Prostate gland (tissue), 2 donors: ENCODE results near the gene SUN2. TPM values are rescaled to one million over a fixed set of nuclear protein-coding genes. Genes with fewer than 3 reads are reported as not detected.
"Not testable (repeated sequence)": the region's sequence is repeated elsewhere in the genome, so short reads cannot be mapped to it uniquely, and the experiment has no call there.

Experiments
- DNase-seq: peaks from one replicate; pipeline ENCODE4 v3.0.0-alpha.2; 2019; ENCODE audit warnings: low spot score
- H3K27ac ChIP-seq, 2 donors: fragments of 200-600 bp; sonication (generic); 2 replicates each; pipeline ENCODE4 v1.5.1; 2017 to 2019
- H3K27me3 ChIP-seq: fragments of 200-600 bp; sonication (generic); replicated peaks from 2 replicates; pipeline ENCODE4 v1.5.1; 2019; ENCODE audit not compliant: insufficient read depth
- H3K36me3 ChIP-seq, 2 donors: fragments of 200-600 bp; sonication (generic); 1 replicate in 1 of 2; 2 replicates in 1 of 2; pipeline versions ENCODE4 v1.5.1 to v1.8.1; 2017 to 2019
- H3K4me1 ChIP-seq: fragments of 200-600 bp; sonication (generic); replicated peaks from 2 replicates; pipeline ENCODE4 v1.5.1; 2019
- H3K4me3 ChIP-seq, 2 donors: fragments of 200-600 bp; sonication (generic); 2 replicates each; pipeline ENCODE4 v1.5.1; 2017 to 2019
- H3K9me3 ChIP-seq: fragments of 200-600 bp; sonication (generic); 2 replicates; pipeline ENCODE4 v1.5.1; 2017
- POLR2A ChIP-seq: fragments of 450-650 bp; IDR thresholded peaks from one replicate; pipeline ENCODE4 v1.6.1; 2016; ENCODE audit warnings: antibody characterized with exemption, mild to moderate bottlenecking
- POLR2AphosphoS5 ChIP-seq: sonication (generic); formaldehyde crosslinking; IDR thresholded peaks from one replicate; pipeline ENCODE4 v1.6.1; 2017; ENCODE audit warnings: antibody characterized with exemption
- WGBS: methylation state at CpG from one replicate; pipeline ENCODE4 v1.1.5; 2018; 5-methylcytosine and 5-hydroxymethylcytosine counted together
- intact Hi-C: fragments of 100-400 bp; cut with DNase I; formaldehyde crosslinking; loops from one replicate; pipeline ENCODE4 v1.14.2; 2022
- total RNA-seq, 2 donors: library from RNA; depleted of rRNA; stranded (reverse); fragments of >200 nt; gene quantifications; one replicate each; pipeline ENCODE4 v1.1.0, GENCODE V29; 2016
- TF ChIP-seq, protein P1 (sequence below), 4 experiments: fragments of 200-600 bp in 2 of 4; fragments of 450-650 bp in 2 of 4; sonication (generic) in 2 of 4; IDR thresholded peaks; 1 replicate in 3 of 4; 2 replicates in 1 of 4; pipeline ENCODE4 v1.5.1; 2016 to 2019; ENCODE audit warnings: antibody characterized with exemption in 4 of 4, mild to moderate bottlenecking in 2 of 4, moderate library complexity in 2 of 4

Gene SUN2, protein sequence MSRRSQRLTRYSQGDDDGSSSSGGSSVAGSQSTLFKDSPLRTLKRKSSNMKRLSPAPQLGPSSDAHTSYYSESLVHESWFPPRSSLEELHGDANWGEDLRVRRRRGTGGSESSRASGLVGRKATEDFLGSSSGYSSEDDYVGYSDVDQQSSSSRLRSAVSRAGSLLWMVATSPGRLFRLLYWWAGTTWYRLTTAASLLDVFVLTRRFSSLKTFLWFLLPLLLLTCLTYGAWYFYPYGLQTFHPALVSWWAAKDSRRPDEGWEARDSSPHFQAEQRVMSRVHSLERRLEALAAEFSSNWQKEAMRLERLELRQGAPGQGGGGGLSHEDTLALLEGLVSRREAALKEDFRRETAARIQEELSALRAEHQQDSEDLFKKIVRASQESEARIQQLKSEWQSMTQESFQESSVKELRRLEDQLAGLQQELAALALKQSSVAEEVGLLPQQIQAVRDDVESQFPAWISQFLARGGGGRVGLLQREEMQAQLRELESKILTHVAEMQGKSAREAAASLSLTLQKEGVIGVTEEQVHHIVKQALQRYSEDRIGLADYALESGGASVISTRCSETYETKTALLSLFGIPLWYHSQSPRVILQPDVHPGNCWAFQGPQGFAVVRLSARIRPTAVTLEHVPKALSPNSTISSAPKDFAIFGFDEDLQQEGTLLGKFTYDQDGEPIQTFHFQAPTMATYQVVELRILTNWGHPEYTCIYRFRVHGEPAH
- total RNA-seq: 100 to 1,000 TPM; 401 to 445 TPM

DNA sequence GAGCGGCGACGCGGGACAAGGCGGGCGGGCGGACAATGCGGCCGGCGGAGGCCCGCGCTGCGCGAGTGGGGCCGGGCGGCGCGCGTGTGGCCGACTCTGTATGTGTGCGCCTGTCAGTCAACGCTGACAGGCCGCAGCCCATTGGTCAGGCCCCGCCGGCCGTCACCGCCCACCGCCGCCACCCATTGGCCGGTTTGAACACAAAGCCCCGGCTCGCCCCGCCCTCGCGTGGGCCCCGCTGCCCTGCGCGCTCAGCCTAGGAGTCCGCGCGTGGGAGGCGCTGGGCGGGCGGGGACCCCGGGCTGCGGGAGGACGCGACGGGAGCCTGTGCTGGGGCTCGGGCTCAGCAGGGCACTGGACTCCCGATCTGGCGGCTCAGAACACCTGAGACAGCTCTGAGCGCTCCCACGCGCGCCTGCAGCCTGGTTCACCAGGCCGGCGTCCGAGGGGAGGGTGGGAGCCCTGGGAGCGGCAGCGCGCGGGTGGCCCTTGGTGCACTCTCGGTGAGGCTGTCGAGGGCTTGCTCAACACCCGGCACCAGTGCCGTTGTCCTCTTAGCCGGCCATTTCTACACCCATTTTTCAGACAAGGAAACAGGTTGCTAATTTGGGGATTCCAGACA is at the start of gene SUN2:
Gene SUN2, minus strand, starts transcription at position 88 of the 622 bp plus-strand sequence. CDS start 3,370 bp downstream, outside the sequence.
- Histone ChIP-seq H3K27me3 (no peaks in the 10 kb centered on the region), H3K4me1 (peaks cover 20% of the 10 kb centered on the region), H3K9me3 (no peaks in the 10 kb centered on the region), H3K36me3 (peaks cover 0 to 2% of the 10 kb centered on the region in 2 donors), H3K4me3 (peak within 1 kb of the TSS; percentile 73 to 82), H3K27ac (peak within 1 kb of the TSS; percentile 97 to 99)
- DNase-seq: peak; percentile 95
- WGBS: under 1% methylated on average over 33 of the region's 68 CpGs
- TF ChIP-seq POLR2A (peak; percentile 80), POLR2AphosphoS5 (peak; percentile 78)
- TF ChIP-seq, protein P1, sequence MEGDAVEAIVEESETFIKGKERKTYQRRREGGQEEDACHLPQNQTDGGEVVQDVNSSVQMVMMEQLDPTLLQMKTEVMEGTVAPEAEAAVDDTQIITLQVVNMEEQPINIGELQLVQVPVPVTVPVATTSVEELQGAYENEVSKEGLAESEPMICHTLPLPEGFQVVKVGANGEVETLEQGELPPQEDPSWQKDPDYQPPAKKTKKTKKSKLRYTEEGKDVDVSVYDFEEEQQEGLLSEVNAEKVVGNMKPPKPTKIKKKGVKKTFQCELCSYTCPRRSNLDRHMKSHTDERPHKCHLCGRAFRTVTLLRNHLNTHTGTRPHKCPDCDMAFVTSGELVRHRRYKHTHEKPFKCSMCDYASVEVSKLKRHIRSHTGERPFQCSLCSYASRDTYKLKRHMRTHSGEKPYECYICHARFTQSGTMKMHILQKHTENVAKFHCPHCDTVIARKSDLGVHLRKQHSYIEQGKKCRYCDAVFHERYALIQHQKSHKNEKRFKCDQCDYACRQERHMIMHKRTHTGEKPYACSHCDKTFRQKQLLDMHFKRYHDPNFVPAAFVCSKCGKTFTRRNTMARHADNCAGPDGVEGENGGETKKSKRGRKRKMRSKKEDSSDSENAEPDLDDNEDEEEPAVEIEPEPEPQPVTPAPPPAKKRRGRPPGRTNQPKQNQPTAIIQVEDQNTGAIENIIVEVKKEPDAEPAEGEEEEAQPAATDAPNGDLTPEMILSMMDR (IDR thresholded peaks at IDR 0.05): no peak
- intact Hi-C loops: loop anchor here (2.0 to 10.0 kb wide), 3 partner anchors 36 to 559 kb away; partner anchors contain the start of genes DNAL4, GTPBP1 and RPL3

DNA sequence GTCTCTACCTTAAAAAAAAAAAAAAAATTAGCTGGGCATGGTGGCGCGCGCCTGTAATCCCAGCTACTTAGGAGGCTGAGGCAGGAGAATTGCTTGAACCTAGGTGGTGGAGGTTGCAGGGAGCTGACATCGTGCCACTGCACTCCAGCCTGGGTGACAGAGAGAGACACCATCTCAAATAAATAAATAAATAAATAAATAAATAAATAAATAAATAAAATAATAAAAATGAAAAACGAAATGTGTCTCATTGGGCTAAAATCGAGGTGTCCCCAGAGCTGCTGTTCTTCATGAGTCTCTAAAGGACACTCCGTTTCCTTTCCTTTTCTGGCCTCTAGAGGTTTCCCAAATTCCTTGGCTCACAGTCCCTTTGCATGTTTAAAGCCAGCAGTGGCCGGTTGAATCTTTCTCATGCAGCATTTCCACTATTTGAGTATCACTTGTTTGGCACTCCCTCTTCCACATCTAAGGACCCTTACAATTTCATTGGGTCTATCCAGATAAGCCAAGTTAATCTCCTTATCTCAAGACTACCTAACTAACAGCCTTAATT is 49.3 kb upstream of the SUN2 start:
- intact Hi-C loops, H3K27ac ChIP-seq, H3K27me3 ChIP-seq, DNase-seq, H3K4me3 ChIP-seq, H3K4me1 ChIP-seq, H3K9me3 ChIP-seq, H3K36me3 ChIP-seq: not testable (repeated sequence)
- WGBS: 83% methylated on average over 8 of the region's 8 CpGs

DNA sequence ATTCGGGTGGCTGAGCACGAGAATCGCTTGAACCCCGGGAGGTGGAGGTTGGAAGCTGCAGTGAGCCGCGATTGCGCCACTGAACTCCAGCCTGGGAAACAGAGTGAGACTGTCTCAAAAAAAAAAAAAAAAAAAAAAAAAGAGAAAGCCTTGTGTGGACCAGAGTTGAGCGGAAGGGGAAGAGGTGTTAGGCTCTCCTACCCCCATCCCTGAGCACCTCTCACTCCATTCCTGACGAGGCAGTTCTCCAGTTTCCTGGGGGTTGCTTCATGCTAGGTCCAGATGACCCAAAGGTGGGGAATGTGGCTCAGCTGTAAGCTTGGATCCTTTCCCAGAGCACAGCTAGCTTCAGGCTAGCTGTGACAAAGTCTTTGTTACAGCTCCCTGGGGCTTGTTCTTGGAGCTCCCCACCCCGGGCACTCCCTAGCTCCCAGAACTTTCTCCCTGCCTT is 46.9 kb upstream of the SUN2 start:
- Histone ChIP-seq H3K9me3 (no peaks in the 10 kb centered on the region), H3K27me3 (no peaks in the 10 kb centered on the region), H3K27ac (no peak overlapping the region), H3K4me3 (no peak overlapping the region), H3K4me1 (no peaks in the 10 kb centered on the region), H3K36me3 (no peaks in the 10 kb centered on the region)
- DNase-seq: peak; percentile 24
- intact Hi-C loops: no loop called here
- WGBS: 19% methylated on average over 10 of the region's 10 CpGs
- TF ChIP-seq POLR2AphosphoS5: no peak
- no peak for TF ChIP-seq POLR2A
- TF ChIP-seq, protein P1 (IDR thresholded peaks at IDR 0.05): no peak

DNA sequence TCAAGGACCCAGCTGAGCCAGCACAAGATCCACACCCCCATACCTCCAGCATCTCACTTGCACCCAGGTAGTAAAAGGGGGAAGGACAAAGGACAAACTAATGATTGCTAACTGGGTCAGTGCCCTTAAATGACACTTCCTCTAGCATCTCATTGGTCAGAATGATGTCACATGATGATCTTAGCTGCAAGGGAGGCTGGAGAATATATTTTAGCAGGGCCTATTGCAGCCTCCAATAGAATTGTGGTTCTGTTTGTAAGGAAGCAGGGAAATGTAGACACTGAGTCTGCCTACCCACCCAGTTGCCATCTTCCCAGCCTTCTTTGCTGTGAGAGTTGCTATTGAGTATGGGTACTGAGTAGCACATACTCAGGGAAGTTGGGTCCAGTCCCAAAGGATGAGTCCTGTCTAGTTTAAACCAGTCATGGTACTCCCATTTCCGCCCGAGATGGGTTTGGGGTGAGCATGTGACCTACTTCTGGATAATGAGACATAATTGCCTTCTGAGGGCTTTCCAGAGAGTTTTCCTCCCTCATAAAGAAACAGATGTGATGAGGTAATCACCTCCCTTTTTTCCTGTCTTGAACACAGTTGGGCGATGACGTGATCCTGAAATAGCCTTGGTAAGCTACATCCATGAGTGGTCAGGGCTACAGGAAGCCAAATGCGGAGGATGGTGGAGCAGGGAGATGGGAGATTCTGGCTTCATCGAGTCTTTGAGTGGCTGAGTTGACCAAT is 43.6 kb upstream of the SUN2 start:
- intact Hi-C loops: no loop called here
- Histone ChIP-seq H3K27me3 (no peaks in the 10 kb centered on the region), H3K36me3 (no peaks in the 10 kb centered on the region), H3K4me3 (no peak overlapping the region), H3K4me1 (no peaks in the 10 kb centered on the region), H3K9me3 (no peaks in the 10 kb centered on the region), H3K27ac (no peak overlapping the region)
- TF ChIP-seq POLR2AphosphoS5: no peak
- TF ChIP-seq, protein P1 (IDR thresholded peaks at IDR 0.05): no peak
- TF ChIP-seq POLR2A: no peak
- 90% methylated on average over 6 of the region's 6 CpGs for WGBS
- no peak for DNase-seq
